COR-L47 (cell line): ENCODE data around the gene PCDH15.

Experiments used
- DNase-seq: peaks from one replicate; lab custom pipeline; 2025; lab: John Stamatoyannopoulos, UW

Gene PCDH15

DNA sequence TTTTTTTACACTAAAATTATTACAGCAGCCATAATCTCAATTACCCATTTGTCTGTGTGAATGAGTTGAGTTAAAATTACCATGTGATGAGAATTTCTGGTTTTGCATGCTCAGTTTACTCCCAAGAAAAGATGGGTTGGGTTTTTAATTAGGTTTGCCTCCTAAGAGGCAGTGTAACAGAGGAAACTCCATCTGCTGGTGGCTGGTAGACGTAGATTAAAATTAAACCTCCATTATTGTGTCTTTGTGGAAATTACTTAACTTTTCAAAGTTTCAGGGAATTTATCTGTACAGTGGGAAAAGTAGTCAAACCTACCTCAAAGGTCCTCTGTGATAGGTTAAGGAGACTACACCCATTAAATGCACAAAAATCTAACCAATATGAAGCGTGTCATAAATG lies 954.2 kb downstream of the PCDH15 start:
- DNase-seq: no peak

DNA sequence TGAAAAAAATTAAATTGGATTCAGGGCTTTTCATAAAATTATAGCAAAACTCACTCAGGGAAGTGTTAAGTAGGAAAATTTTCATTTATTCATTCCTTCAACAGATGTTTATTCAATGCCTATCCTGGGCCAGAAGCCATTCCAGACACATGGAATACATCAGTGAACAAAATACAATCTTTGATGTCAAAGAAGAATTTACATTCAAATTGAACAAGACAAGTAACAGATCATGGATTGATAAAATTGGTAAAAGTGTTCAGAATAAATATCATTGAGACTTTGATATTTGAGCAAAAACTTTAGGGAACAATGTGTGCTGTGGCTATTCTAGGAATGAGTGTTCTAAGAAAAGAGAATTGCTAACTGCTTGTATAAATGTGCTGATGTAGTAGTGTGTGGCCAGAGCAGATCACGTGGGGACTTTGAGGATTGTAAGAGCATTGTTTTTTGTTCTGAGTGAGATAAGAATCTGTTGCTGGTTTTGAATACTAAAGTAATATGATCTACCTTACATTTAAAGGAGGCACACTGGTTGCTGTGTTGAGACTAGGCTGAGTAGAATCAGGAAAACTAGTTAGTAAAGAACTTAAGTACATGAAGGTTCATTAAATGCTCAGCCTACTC lies 957.2 kb downstream of the PCDH15 start:
- DNase-seq: no peak

DNA sequence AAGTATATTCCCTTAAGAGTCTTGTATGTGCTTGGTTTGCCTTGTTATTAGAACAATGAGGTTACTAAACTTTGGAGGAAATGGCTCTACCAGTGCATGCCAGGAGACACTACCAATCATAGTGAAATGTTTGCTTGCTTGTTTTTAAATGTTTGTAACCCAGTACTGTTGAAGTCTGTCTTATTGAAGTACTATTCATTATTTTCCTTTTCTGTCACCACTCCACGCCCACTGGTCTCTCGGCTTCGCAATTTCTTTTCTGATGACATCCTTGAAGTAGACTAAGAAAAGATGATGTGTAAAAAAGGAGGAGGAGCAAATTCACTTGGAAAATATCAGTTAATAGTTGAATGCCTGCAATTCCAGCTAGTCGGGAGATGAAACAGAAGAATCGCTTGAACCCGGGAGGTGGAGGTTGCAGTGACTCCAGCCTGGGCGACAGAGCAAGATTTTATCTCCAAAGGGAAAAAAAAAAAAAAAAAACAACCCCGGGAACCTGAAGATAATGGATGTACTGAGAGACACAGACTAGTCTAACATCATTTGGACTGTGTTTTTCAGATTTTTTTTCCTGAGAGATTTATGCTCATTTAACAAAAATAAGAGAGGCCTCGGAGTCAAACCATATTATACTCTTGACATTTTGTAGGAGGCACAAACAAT lies 959.4 kb downstream of the PCDH15 start:
- no peak for DNase-seq

GRCh38 chr10:53840653-53841052 lies 960.4 kb downstream of the PCDH15 start:
- no peak for DNase-seq

DNA sequence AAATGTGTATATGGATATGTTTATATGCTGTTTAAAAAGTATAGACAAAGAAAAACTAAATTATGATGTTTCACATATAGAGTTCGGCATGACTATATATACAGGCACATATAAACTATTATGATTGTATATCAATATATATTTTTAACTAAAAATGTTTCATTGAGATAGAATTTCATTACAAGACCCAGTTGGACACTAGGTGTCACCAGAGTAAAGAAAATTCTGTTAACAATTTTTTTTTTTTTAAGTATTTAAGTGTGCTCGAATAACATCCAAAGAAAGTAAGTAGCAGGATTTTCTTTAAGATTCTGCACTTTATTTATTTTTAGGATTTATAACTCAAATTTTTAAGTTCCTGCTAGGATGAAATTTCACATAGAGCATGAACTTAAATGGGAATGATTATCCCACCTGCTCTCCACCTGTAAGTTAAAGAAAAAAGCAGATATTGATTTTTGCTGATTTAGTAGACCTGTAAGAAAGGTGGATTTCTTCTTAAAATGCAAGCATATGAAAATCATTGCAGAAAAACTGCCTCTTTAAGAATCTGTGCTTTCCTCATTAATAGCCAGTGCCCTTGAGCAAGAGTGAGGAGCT lies 961.5 kb downstream of the PCDH15 start:
- DNase-seq: peak; percentile 30

- no peak for DNase-seq
These were observed 964.4 kb downstream of the PCDH15 start for GRCh38 chr10:53836638-53837037.

DNA sequence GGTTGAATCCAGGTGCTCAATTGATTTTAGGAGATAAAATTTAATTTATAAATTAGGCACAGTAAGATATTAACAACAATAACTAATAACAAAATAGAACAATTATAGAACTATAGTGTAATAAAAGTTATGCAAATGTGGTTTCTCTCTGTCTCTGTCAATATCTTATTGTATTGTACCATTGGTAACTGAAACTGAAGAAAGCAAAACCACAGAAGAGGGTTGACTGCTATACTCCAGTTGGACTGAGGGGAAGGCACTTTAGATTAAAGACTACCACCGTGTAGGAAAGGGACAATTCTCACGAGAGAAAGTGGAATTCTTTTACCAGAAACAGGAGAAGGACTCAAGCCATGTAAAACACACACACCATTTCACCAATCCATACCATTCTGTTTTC lies 967.1 kb downstream of the PCDH15 start:
- DNase-seq: no peak

DNA sequence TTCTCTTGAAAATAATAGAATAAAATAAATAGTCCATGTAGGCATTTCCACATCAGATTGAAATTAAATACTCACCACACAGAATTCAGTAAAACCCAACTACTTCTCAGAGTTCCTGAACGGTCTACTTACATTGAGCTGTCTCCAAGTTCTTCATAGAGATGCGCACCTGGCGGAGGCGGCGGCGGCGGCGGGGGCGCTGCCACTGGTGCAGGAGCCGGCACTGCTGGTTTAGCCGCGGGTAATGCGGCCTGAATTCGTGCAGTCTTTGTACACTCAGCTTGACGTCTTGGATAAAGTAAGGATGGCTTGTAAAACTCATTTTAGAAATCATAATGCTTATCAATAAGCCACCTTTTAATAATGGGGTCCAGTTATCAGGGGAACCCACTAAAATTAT lies 973.8 kb downstream of the PCDH15 start:
- DNase-seq: no peak

DNA sequence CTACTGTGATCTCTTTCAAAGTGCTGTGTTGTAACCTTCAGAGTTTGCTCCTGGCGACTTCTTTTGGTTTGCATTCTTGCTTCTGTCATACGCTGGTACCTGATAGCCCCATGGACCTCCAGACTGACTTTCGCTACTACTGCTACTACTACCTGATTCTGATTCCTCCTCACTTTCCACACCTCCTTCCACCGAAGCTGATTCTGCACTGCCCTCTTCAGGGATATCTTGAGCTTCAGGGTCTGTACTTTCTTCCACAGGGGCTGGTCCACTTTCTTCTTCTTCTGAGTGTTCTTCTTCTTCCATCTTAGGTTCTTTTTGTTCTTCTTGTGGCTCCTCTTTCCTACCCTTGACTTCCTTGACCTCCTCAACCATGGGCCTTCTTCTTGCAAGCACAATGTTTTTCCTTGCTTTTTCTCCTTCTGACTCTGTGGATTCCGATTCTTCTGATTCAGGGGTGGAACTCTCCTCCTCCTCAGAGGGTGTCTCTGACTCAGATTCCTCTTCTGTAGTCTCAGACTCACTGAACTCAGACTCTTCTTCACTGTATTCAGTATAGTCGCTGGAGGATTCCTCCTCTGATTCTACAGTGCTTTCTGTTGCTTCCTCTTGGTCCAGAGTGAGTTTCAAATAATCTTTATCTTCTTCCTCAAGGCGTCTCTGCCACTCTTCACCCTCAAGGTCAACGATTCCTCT lies 992.2 kb downstream of the PCDH15 start:
- no peak for DNase-seq

- no peak for DNase-seq
These were observed 1014.7 kb downstream of the PCDH15 start for GRCh38 chr10:53786236-53786900.

GRCh38 chr10:53771701-53772100 lies 1029.3 kb downstream of the PCDH15 start:
- no peak for DNase-seq

GRCh38 chr10:53770903-53771302 lies 1030.1 kb downstream of the PCDH15 start:
- DNase-seq: no peak

DNA sequence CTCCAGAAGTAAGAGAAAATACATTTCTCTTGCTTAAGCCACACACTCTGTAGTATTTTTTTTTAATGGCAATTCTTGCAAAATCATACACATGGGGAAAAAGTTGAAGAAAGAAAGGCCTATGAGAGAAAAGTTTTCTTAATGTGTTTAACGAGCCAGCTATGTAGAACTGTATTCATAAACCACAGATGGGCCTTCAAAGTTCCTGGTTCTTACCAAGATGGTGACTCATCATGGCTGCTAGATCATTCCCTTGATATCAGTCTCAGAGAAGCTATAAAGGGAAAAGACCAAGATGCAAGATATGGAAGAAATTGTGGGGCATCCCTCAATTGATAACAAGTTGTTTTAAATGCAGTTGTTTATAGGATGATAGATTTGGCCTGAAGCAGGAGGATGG lies 1035.7 kb downstream of the PCDH15 start:
- no peak for DNase-seq

GRCh38 chr10:53754596-53755250 lies 1046.3 kb downstream of the PCDH15 start:
- no peak for DNase-seq
